Measurements from ENCODE around the gene STK35.
A peak's percentile ranks its signal among the peaks of the same experiment; 100 is the strongest.

Gene STK35

GRCh38 chr20:2139736-2140135 is 38.1 kb downstream of the STK35 start:
- H3K4me3 ChIP-seq (replicated peaks; ENCODE audit: low read depth, low read length): no peak overlapping the region
- no peak for TF ChIP-seq CTCF (IDR thresholded peaks at IDR 0.05; ENCODE audit: low read length, missing control alignments)
- DNase-seq (ENCODE audit: low read depth): no peak

GRCh38 chr20:2140561-2140960 is 38.9 kb downstream of the STK35 start:
- no peak overlapping the region for H3K4me3 ChIP-seq (replicated peaks; ENCODE audit: low read depth, low read length)
- no peak for TF ChIP-seq CTCF (IDR thresholded peaks at IDR 0.05; ENCODE audit: low read length, missing control alignments)

GRCh38 chr20:2141600-2142575 is 40.3 kb downstream of the STK35 start:
- DNase-seq (ENCODE audit: low read depth): peak; percentile 9
- no peak overlapping the region for H3K4me3 ChIP-seq (replicated peaks; ENCODE audit: low read depth, low read length)
- no peak for TF ChIP-seq CTCF (IDR thresholded peaks at IDR 0.05; ENCODE audit: low read length, missing control alignments)

More at GRCh38 chr20:2140561-2140960, 38.9 kb downstream of the STK35 start:
- DNase-seq (ENCODE audit: low read depth): peak; percentile 28

- DNase-seq (ENCODE audit: low read depth): no peak
- no peak for TF ChIP-seq CTCF (IDR thresholded peaks at IDR 0.05; ENCODE audit: low read length, missing control alignments)
- no peak overlapping the region for H3K4me3 ChIP-seq (replicated peaks; ENCODE audit: low read depth, low read length)
Observed at GRCh38 chr20:2142649-2143048, 41.0 kb downstream of the STK35 start.

- no peak overlapping the region for H3K4me3 ChIP-seq (replicated peaks; ENCODE audit: low read depth, low read length)
- DNase-seq (ENCODE audit: low read depth): no peak
- no peak for TF ChIP-seq CTCF (IDR thresholded peaks at IDR 0.05; ENCODE audit: low read length, missing control alignments)
Observed at GRCh38 chr20:2143594-2143993, 42.0 kb downstream of the STK35 start.

GRCh38 chr20:2144850-2145249 is 43.2 kb downstream of the STK35 start:
- no peak for TF ChIP-seq CTCF (IDR thresholded peaks at IDR 0.05; ENCODE audit: low read length, missing control alignments)
- no peak for DNase-seq (ENCODE audit: low read depth)
- no peak overlapping the region for H3K4me3 ChIP-seq (replicated peaks; ENCODE audit: low read depth, low read length)

Data from fibroblast of pulmonary artery (primary cell).